Activated gamma-delta T cell treated with Interleukin-2 at 50 U/mL for 16 hours (primary cell): ENCODE measurements around the gene C19orf81.

ENCODE experiments used
- DNase-seq: peaks from one replicate; pipeline ENCODE4 v3.0.0-alpha.2; 2020

C19orf81 gene

DNA sequence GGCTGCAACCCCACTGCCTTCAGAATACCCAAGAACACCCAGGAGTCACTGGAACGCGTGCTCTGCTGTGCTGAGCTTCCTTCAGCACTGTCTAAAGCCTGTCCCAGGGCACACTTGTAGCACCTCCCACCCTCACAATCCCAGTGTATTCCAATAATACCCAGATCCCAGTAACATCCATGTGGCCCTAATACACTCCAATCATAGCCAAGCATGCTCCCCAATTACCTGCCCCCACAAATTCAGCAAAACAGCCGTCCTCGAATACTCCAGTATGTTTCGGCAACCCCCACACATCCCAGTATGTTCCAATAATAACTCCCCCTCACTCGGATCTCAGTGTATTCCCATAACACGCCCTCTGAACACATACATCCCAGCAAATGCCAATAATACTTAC, 41.2 kb downstream of the C19orf81 start:
- no peak for DNase-seq

DNA sequence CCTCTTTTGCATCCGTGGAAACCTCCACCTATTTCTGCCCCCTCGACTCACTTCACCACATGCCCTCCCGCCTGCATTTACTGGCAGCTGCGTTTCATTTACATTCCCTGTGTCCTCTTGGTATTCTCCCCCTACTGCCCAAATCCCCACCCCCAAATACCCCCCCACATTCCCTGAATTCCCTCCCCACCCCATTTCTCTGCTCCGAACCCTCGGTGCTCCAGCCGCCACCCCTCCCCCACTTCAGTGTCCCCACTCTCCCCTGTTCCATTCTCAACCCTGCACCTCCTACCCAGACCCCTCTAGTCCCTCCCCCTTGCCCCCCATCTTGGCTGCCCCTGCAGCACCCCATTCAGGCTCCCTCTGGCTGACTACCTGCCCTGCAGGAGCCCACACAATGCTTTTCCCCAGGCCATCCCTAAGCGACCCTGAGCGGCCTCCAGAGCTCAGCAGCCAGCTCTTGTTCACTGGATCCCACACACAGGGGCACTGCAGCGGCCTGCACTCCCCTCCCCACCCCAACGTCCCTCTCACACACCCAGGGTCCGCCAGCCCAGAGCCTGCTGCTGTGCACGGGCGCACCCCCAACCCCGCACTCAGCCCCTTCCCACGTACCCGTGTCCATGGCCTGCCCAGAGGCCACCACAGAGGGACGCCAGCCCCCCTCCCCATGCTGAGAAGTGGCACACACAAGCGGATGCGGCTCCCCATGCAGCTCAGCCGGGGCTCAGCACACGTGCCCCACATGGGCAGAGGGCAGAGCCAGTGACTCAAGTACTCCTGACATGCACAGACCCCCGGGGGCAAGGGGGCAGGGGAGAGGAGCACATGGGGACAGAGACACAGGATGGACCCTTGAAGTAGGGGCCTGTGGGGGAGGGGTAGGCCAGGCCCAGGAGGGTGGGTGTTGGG, 44.1 kb downstream of the C19orf81 start:
- DNase-seq, result no peak

DNA sequence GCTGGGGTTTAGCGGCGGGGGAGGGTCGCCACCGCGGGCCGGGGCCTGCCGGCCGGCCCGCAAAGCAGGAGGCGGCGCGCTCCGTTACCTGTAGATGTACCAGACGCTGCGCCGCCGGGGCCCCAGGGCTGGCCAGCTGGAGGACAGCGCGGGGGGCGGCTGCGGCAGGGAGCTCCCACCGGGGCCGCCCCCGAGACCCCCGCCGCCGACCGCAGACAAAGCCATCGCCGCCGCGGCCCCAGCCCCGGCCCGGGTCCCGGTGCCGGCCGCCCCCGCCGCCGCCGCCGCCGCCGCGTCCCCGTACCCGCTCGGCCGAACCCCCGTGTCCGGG, 45.5 kb downstream of the C19orf81 start:
- DNase-seq, result no peak

DNA sequence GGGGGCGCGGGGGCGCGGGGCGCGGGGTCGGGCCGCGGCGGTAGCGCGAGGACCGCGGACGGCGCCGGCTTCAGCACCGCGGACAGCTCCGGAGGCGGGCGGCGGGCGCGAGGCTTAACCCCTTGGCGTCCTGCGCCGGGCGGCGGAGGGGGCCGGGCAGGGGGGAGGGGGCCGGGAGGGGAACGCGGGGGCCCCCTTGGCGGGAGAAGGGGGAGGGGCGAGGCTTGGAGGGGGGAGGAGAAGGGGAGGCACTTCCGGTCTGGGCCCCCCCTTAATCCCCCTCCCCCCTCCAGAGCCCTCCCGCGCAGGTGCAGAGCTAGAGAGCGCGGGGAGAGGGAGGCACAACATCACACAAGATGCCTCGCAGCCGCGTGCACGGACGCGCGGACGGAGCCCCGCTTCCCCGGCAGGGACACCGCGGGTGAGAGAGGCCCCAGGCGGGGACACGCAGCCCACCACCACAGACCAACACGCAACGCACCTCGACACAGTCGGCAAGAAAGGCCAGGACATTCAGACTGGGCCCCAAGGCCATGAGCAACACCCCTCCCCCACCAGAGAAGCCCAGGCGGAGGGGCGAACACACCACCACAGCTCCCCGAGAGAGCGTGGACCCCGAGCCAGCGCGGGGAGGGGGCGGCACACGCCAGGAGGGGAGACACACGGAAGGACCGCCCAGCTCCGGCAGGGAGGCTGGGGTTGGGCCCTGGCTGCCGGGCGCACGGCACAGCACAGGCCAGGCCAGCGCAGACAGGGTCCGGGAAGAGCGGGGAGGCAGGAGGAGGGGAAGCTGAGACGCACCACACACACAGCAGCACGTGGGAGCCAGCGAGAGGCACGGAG, 46.2 kb downstream of the C19orf81 start:
- peak; percentile 17 for DNase-seq

DNA sequence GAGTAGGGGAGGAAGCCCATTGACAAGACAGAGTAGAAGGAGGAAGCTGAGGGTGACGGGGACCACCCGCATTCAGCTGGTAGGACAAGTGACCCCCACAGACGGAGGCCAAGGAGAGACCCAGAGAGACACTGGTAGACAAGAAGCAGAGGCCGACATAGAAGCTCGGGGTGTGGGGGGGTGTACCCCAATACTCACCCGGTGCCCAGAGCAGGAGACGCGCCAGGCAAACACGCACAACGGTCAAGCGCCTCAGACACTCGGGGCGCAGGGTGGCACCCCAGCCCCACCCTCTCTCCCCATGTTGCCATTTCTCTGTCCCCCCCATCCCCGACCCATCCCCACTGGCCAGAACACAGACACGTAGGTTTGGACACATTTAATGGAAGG, 46.8 kb downstream of the C19orf81 start:
- no peak for DNase-seq

DNA sequence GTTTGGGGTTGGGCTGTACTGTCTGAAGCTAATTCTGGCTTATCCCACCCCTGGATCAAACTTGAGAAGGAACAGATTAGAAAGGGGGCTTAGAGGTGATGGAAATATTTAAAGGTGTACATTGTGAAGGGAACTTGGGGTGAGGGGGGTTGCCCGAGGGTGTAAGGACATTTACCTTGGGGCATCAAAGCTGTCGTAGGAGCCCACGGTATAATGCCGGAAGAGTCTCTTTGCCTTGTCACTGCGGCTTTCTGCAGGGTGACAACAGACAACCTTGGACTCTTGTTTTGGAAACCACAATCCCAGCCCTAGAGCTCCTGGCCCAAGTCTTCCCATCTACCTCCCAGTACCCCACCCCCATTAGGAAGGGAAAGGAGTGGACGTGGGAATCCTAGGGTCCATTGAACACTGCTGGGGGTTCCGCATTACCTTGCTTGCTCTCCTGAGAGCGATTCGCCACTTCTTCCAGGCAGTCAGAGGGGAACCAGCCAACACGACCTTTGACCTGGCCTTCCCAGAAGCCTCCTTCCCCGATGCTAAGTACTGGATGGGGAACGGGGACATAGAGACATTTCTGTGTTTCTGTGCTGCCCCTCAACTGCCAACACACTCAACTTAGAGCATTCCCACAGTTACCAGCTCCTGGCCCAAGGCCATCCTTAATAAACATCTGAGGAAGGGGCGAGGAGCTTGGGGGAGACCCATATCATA, 48.3 kb downstream of the C19orf81 start:
- no peak for DNase-seq

DNA sequence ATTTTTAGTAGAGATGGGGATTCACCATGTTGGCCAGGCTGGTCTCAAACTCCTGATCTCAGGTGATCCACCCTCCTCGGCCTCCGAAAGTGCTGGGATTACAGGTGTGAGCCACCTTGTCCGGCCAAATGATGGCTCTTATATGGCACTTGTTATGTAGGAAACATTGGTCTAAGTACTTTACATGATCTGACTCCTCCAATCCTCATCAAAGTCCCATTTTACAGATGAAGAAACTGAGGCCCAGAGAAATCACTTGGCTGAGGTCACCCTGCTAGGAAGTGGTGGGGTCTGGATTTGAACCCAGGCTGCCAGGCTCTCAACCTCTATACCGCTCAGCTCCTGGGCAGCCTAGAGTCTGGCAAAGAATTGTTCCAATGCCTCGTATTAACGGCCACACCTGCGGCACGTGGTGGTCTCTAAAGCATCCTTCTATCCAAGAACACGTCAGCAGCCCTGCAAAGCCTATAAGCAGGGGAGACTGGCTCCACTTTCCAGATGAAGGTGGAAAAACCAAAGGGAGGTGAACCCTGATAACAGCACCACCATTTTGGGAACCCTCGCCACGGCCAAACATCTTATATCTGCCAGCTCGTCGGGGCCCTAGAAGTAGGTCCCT, 52.2 kb downstream of the C19orf81 start:
- DNase-seq, result no peak

DNA sequence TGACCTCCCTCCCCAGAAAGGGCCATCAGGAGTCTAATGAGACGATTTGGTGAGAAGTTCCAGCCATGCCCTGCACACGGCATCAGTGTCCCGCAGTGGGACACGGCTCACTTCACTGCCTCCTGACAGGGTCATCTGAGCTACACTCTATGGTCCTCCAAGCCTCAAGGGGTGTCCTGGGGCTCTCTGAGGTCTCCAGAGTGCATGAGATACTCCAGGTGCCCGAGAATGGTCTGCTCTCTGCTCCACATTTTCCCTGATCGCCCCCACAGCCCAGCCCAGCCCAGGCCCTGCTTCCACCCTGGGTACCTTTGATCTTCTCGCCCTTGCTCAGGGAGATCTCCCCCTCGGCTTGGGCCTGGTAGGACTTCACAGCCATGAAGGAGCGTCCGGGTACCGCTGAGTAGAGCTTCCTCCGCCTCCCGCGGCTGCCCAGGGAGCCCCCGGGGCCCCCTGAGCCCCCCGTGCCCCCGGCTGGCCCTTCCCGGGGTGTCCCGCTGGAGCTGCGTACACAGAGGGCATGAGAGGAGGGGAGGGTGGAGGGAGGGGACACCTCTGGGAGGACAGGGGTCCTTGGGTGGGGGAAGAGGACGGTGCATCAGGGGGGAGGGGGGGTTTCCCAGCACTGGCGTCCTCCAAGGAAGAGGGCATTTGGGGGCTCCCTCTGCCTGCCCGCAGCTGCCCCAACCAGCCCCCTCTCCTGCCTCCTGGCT, 53.1 kb downstream of the C19orf81 start:
- DNase-seq, result no peak

DNA sequence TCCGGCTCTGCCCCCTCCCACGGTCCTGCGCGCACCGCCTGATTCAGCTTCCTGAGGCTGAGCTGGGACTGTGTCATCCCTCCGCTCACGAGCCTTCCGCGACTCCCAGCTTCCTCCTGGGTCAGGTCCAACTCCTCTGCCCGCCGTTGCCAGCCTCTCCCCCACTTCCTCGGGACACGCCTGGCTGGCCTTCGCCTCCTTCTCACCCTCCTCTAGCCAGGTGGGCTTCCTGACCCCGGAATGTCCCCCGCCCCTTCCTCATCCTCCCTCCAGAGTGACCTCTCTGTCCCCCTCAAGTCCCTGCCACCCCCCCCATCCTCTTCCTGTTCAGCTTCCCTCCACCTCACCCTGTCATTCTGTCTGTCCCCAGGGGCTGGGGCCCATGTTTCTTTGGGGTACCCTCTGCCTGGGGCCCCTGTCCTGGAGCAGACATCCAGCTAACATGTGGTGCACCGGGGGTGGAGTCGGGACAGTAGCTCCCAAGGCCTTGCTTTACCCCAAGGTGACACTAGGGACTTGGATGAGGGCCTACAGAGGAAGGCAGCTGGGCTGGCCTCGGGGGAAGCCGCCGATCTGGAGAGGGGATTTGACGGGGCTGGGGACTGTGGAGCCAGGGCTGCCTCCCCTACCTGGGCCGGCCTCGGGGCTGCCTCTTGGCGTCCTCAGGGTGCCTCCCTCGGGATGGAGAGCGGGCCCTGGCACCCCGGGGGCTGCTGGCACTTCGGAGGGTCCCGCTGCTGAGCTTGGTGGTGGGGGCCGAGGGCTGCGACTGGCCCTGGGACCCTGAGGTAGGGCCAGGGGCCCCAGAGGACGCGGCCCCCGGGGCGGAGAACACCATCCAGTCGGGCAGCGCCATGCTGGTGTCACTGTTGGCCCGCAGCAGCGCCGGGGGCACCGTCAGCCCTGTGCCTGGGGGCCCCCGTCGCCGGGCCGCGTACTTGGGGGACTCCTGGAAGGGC, 53.9 kb downstream of the C19orf81 start:
- DNase-seq, result no peak

DNA sequence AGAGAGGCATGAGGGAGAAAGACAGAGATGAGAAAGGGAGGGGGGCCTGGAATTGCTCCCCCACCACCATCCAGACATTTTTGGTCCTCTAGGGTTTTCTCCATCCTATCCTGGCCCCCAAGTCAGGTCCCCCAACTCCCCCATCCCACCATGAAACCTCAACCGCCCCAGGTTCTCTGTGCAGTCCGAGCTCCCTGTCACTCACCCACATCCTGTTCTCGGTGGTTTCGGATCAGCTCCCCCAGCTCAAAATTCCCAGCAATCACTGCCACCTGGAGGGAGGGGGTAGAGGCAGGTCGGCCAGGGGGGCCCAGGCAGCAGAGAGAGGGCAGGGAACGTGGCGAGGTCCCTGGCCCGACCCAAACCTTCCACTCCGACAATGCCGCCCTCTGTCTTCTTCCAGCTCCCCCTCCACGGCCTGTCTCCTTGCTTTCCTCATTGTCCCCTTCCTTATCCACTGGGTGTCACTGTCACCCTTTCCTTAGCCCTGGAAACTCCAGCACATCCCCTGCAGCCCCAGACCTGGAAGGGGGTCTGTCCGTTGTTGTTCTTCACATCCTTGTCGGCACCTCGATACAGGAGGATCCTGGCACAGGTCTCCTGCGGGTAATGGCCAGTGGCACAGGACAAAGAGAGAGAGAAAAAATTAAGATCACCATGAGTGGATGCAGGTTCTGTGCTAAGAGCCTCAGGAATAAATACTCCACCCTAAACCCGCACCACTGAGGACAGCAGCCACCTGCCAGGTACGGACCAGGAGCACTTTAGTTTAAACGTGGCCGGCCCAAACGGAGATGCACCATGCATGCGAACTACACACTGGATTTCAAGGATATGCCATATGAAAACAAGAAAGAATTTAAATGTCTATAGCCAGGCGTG, 54.9 kb downstream of the C19orf81 start:
- DNase-seq, result no peak

DNA sequence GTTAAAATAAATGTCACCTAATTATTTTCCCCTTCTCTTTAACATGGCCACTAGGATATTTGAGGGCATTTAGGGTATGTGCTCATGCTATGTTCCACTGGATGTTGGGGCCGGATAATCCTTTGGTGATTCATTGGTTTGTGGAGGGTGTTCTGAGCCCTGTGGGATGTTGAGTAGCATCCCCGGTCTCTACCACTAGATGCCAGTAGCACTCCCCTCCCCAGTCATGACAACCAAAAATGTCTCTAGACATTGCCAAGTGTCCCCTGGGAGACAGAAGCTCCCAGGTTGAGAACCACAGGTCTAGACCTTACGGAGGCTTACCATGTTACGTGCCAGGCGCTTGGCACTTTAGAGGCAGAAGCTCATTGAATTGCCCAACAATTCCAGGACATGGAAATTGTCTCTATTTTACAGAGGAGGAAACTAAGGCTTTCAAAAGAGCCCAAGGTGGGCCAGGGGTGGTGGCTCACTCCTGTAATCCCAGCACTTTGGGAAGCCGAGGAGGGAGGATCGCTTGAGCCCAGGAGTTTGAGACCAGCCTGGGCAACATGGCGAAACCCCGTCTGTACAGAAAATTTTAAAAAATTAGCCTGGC, 56.3 kb downstream of the C19orf81 start:
- DNase-seq, result peak; percentile 25

DNA sequence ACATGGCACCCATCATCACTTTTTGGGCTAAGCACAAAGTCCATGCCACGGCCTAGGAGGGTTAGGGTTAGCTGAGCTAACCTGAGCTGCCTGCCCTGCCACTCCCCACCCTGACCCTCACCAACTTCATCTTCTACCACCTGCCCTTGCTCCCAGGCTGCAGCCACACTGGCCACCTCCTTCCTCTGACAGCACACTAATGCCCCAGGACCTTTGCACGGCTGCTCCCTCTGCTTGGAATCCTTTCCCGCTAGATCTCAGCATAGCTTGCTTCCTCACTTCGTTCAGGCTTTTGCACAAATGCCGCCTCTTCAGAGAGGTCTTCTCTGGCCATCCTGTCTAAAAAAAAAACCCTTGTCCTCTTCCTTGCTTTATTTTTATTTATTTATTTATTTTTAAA, 57.1 kb downstream of the C19orf81 start:
- DNase-seq, result no peak

DNA sequence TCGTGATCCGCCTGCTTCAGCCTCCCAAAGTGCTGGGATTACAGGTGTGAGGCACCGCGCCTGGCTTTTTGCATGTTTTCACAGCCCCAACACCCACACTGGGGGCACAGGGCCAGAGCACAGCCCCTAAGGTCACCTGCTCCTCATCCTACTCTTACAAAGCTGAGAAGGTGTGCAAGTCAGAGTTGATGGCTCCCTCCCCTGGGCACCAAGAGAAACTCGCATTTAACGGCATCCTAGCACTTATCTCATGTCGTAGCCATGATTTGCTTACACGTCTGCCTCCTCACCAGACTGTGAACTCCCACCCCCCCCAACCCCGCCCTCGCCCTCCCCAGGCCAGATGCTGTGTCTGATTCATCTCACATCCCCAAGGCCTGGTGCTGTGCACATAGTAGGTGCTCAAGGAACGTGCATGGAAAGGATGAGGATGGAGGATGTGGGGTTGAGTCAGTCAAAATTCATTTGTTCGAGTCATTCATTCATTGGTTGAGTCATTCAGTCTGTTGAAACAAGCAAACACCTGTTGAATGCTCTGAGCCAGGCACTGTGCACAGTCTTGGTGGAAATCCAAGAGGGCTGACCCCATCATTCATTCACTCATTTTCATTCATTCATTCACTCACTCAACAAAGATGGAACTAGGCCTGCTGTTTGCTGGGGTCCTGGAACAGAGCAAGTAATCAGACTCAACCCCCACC, 59.1 kb downstream of the C19orf81 start:
- DNase-seq, result no peak
